SHP77 (cell line): Measurements from ENCODE around the gene PTPRT.

Experiments
- DNase-seq, 2 experiments: peaks; one replicate each; lab custom pipeline; 2025; lab: John Stamatoyannopoulos, UW

Gene PTPRT

GRCh38 chr20:42974347-42974746 lies 215.4 kb downstream of the PTPRT start:
- DNase-seq: no peak

GRCh38 chr20:42972591-42972990 lies 217.1 kb downstream of the PTPRT start:
- DNase-seq: no peak

- no peak for DNase-seq
Observed at GRCh38 chr20:42968746-42969145, 221.0 kb downstream of the PTPRT start.

GRCh38 chr20:42963796-42964195 lies 225.9 kb downstream of the PTPRT start:
- DNase-seq: no peak

- DNase-seq: no peak
Observed at GRCh38 chr20:42961771-42962170, 227.9 kb downstream of the PTPRT start.

- no peak for DNase-seq
Observed at GRCh38 chr20:42959996-42960395, 229.7 kb downstream of the PTPRT start.

GRCh38 chr20:42958367-42959069 lies 231.2 kb downstream of the PTPRT start:
- DNase-seq: no peak

- no peak for DNase-seq
Observed at GRCh38 chr20:42957704-42958095, 232.0 kb downstream of the PTPRT start.

- DNase-seq: no peak
Observed at GRCh38 chr20:42957018-42957703, 232.5 kb downstream of the PTPRT start.

GRCh38 chr20:42955713-42956112 lies 234.0 kb downstream of the PTPRT start:
- DNase-seq: no peak

- no peak for DNase-seq
Observed at GRCh38 chr20:42954951-42955350, 234.8 kb downstream of the PTPRT start.

GRCh38 chr20:42949950-42950349 lies 239.8 kb downstream of the PTPRT start:
- no peak for DNase-seq

- DNase-seq: no peak
Observed at GRCh38 chr20:42945234-42945994, 244.3 kb downstream of the PTPRT start.

GRCh38 chr20:42941629-42942028 lies 248.1 kb downstream of the PTPRT start:
- DNase-seq: no peak

- DNase-seq: no peak
Observed at GRCh38 chr20:42938441-42939205, 251.1 kb downstream of the PTPRT start.

GRCh38 chr20:42936482-42936881 lies 253.2 kb downstream of the PTPRT start:
- no peak for DNase-seq

GRCh38 chr20:42924215-42924614 lies 265.5 kb downstream of the PTPRT start:
- no peak for DNase-seq

- DNase-seq: no peak
Observed at GRCh38 chr20:42923348-42923918, 266.3 kb downstream of the PTPRT start.

- DNase-seq: no peak
Observed at GRCh38 chr20:42920776-42921175, 268.9 kb downstream of the PTPRT start.

GRCh38 chr20:42919316-42919715 lies 270.4 kb downstream of the PTPRT start:
- DNase-seq: no peak

- DNase-seq: no peak
Observed at GRCh38 chr20:42915081-42915480, 274.6 kb downstream of the PTPRT start.

GRCh38 chr20:42914302-42914701 lies 275.4 kb downstream of the PTPRT start:
- DNase-seq: no peak
